Measurements from ENCODE around the gene SNRPD3.

Gene SNRPD3

GRCh38 chr22:24588381-24588756 is 32.6 kb downstream of the SNRPD3 start:
- H3K4me3 ChIP-seq (ENCODE audit: low read length), result no peak overlapping the region
- peaks cover 19% of the 10 kb centered on the region for H3K27me3 ChIP-seq (ENCODE audit: control insufficient read depth, low read length)
- no peak overlapping the region for H3K4me2 ChIP-seq (ENCODE audit: low read length)
- H3K9me3 ChIP-seq (ENCODE audit: control insufficient read depth, insufficient read depth, low read length), result no peaks in the 10 kb centered on the region
- no peaks in the 10 kb centered on the region for H3K79me2 ChIP-seq (ENCODE audit: control insufficient read depth, low read length)
- H3K36me3 ChIP-seq (ENCODE audit: control insufficient read depth, low read length), result no peaks in the 10 kb centered on the region
- no peaks in the 10 kb centered on the region for H3F3A ChIP-seq (ENCODE audit: control insufficient read depth, insufficient read depth)
- H3K4me1 ChIP-seq (ENCODE audit: control insufficient read depth, low read length), result peaks cover 3% of the 10 kb centered on the region; the same call in 1 of the 2 replicates
- H3K9me2 ChIP-seq (replicated peaks; ENCODE audit: control insufficient read depth, low read length), result no peaks in the 10 kb centered on the region
- no peaks in the 10 kb centered on the region for H4K20me1 ChIP-seq (ENCODE audit: control insufficient read depth, insufficient read depth, low read depth, low read length)
- no peak overlapping the region for H3K27ac ChIP-seq (ENCODE audit: low read depth, low read length)
- no peak for TF ChIP-seq EZH2phosphoT487 (IDR thresholded peaks at IDR 0.05; ENCODE audit: borderline replicate concordance, low read length)
- no peak for TF ChIP-seq CTCF (IDR thresholded peaks at IDR 0.05; ENCODE audit: low read depth, low read length, poor library complexity, severe bottlenecking)

- Histone ChIP-seq H3K9me2 (replicated peaks; ENCODE audit: control insufficient read depth, low read length) (no peaks in the 10 kb centered on the region), H3K4me1 (ENCODE audit: control insufficient read depth, low read length) (peaks cover 3% of the 10 kb centered on the region; the same call in 1 of the 2 replicates), H3K79me2 (ENCODE audit: control insufficient read depth, low read length) (no peaks in the 10 kb centered on the region), H3K27ac (ENCODE audit: low read depth, low read length) (no peak overlapping the region), H3F3A (ENCODE audit: control insufficient read depth, insufficient read depth) (no peaks in the 10 kb centered on the region), H3K27me3 (ENCODE audit: control insufficient read depth, low read length) (peaks cover 20% of the 10 kb centered on the region), H3K4me2 (ENCODE audit: low read length) (no peak overlapping the region), H3K9me3 (ENCODE audit: control insufficient read depth, insufficient read depth, low read length) (no peaks in the 10 kb centered on the region), H3K36me3 (ENCODE audit: control insufficient read depth, low read length) (no peaks in the 10 kb centered on the region), H4K20me1 (ENCODE audit: control insufficient read depth, insufficient read depth, low read depth, low read length) (no peaks in the 10 kb centered on the region), H3K4me3 (ENCODE audit: low read length) (no peak overlapping the region)
- TF ChIP-seq EZH2phosphoT487 (IDR thresholded peaks at IDR 0.05; ENCODE audit: borderline replicate concordance, low read length) (no peak), CTCF (IDR thresholded peaks at IDR 0.05; ENCODE audit: low read depth, low read length, poor library complexity, severe bottlenecking) (no peak)
These were observed 33.1 kb downstream of the SNRPD3 start for GRCh38 chr22:24588757-24589481.

GRCh38 chr22:24589518-24590030 is 33.8 kb downstream of the SNRPD3 start:
- TF ChIP-seq CTCF (IDR thresholded peaks at IDR 0.05; ENCODE audit: low read depth, low read length, poor library complexity, severe bottlenecking), result no peak
- TF ChIP-seq EZH2phosphoT487 (IDR thresholded peaks at IDR 0.05; ENCODE audit: borderline replicate concordance, low read length), result no peak
- Histone ChIP-seq H3K4me1 (ENCODE audit: control insufficient read depth, low read length) (peaks cover 3% of the 10 kb centered on the region; the same call in 1 of the 2 replicates), H3K9me2 (replicated peaks; ENCODE audit: control insufficient read depth, low read length) (no peaks in the 10 kb centered on the region), H4K20me1 (ENCODE audit: control insufficient read depth, insufficient read depth, low read depth, low read length) (no peaks in the 10 kb centered on the region), H3K4me3 (ENCODE audit: low read length) (no peak overlapping the region), H3K27ac (ENCODE audit: low read depth, low read length) (no peak overlapping the region), H3K36me3 (ENCODE audit: control insufficient read depth, low read length) (no peaks in the 10 kb centered on the region), H3F3A (ENCODE audit: control insufficient read depth, insufficient read depth) (no peaks in the 10 kb centered on the region), H3K79me2 (ENCODE audit: control insufficient read depth, low read length) (no peaks in the 10 kb centered on the region), H3K9me3 (ENCODE audit: control insufficient read depth, insufficient read depth, low read length) (no peaks in the 10 kb centered on the region), H3K27me3 (ENCODE audit: control insufficient read depth, low read length) (peaks cover 20% of the 10 kb centered on the region), H3K4me2 (ENCODE audit: low read length) (no peak overlapping the region)

All from DOHH2 (cell line).